H1 (cell line): ENCODE results near the gene SCN2B. TPM values are rescaled to one million over a fixed set of nuclear protein-coding genes. Genes with fewer than 3 reads are reported as not detected.

Experiments
- CTCF ChIA-PET: fragments of 300-600 bp; sonication (Branson Sonifier 250); formaldehyde crosslinking; loops from one replicate; lab custom pipeline; 2021; ENCODE audit not compliant: partially characterized antibody; lab: Charles Lee
- POLR2A ChIA-PET: fragments of 300-600 bp; sonication (Branson Sonifier 250); formaldehyde crosslinking; loops from one replicate; lab custom pipeline; 2021; ENCODE audit warnings: inconsistent platforms; ENCODE audit not compliant: partially characterized antibody; lab: Charles Lee
- DNase-seq, 2 experiments: peaks; one replicate each; pipeline versions ENCODE4 v3.0.0 to v3.0.0-alpha.2; 2010 to 2022; ENCODE audit warnings: low spot score in 2 of 2, low read depth in 1 of 2, mixed read lengths in 1 of 2
- FAIRE-seq: peaks from 2 replicates; lab custom pipeline; 2011; peaks lifted over from hg19 to GRCh38; lab: Jason Lieb, UNC
- H2AFZ ChIP-seq: 2 replicates; pipeline ENCODE4 v1.8.1; 2012; ENCODE audit warnings: low read length, inconsistent platforms
- H2AK5ac ChIP-seq: 2 replicates; pipeline ENCODE4 v1.6.1; 2013; ENCODE audit warnings: low read depth, low read length
- H2BK120ac ChIP-seq: replicated peaks from 2 replicates; pipeline ENCODE3; 2013; ENCODE audit warnings: low read depth, low read length, inconsistent platforms
- H2BK12ac ChIP-seq: 2 replicates; pipeline ENCODE4 v1.6.1; 2013; ENCODE audit warnings: low read depth, low read length
- H2BK15ac ChIP-seq: 2 replicates; pipeline ENCODE4 v1.6.1; 2013; ENCODE audit warnings: low read length
- H2BK20ac ChIP-seq: 2 replicates; pipeline ENCODE4 v1.6.1; 2013; ENCODE audit warnings: low read length
- H2BK5ac ChIP-seq: 2 replicates; pipeline ENCODE4 v1.6.1; 2013; ENCODE audit warnings: low read depth, low read length
- H3K14ac ChIP-seq: 2 replicates; pipeline ENCODE4 v1.6.1; 2013; ENCODE audit warnings: inconsistent platforms; ENCODE audit not compliant: insufficient read length
- H3K18ac ChIP-seq: 2 replicates; pipeline ENCODE4 v1.6.1; 2013; ENCODE audit warnings: low read length; ENCODE audit errors: extremely low read depth
- H3K23ac ChIP-seq: 2 replicates; pipeline ENCODE4 v1.6.1; 2013; ENCODE audit warnings: inconsistent platforms; ENCODE audit not compliant: insufficient read length
- H3K23me2 ChIP-seq: 2 replicates; pipeline ENCODE4 v1.6.1; 2013; ENCODE audit warnings: low read depth, low read length
- H3K27ac ChIP-seq: 2 replicates; pipeline ENCODE4 v1.6.1; 2011; ENCODE audit warnings: low read depth, low read length, inconsistent platforms
- H3K27me3 ChIP-seq, 4 experiments: replicated peaks in 1 of 4; 1 replicate in 1 of 4; 2 replicates in 3 of 4; pipeline versions ENCODE4 v1.6.1 to v1.8.1; 2011 to 2013; ENCODE audit warnings: low read length in 3 of 4, mild to moderate bottlenecking in 3 of 4, inconsistent platforms in 2 of 4, mixed read lengths in 2 of 4, moderate library complexity in 1 of 4; ENCODE audit not compliant: control insufficient read depth in 3 of 4, insufficient read depth in 3 of 4; ENCODE audit errors: extremely low read depth in 1 of 4
- H3K36me3 ChIP-seq, 4 experiments: 2 replicates each; pipeline versions ENCODE4 v1.6.1 to v1.8.1; 2011 to 2013; ENCODE audit warnings: mild to moderate bottlenecking in 4 of 4, low read length in 3 of 4, moderate library complexity in 2 of 4, control low read depth in 1 of 4, inconsistent platforms in 1 of 4; ENCODE audit not compliant: insufficient read depth in 4 of 4, control insufficient read depth in 2 of 4
- H3K4ac ChIP-seq: replicated peaks from 2 replicates; pipeline ENCODE3; 2013; ENCODE audit warnings: low read length, low read depth, mixed read lengths, inconsistent platforms; ENCODE audit not compliant: insufficient read length
- H3K4me1 ChIP-seq, 4 experiments: replicated peaks in 1 of 4; 1 replicate in 1 of 4; 2 replicates in 3 of 4; pipeline versions ENCODE4 v1.6.1 to v1.8.1; 2011 to 2013; ENCODE audit warnings: low read length in 3 of 4, inconsistent platforms in 2 of 4, mixed read lengths in 1 of 4; ENCODE audit not compliant: insufficient read depth in 4 of 4, control insufficient read depth in 3 of 4
- H3K4me2 ChIP-seq, 2 experiments: 2 replicates each; pipeline versions ENCODE4 v1.6.1 to v1.8.1; 2011 to 2013; ENCODE audit warnings: low read depth in 2 of 2, low read length in 2 of 2, control low read depth in 1 of 2, inconsistent platforms in 1 of 2, mild to moderate bottlenecking in 1 of 2; ENCODE audit not compliant: insufficient read depth in 1 of 2
- H3K4me3 ChIP-seq, 4 experiments: fragments of 200-600, 300-600 bp in 1 of 4; sonication (generic), shearing (Covaris generic), sonication (Bioruptor Twin) in 1 of 4; 2 replicates each; pipeline versions ENCODE4 v1.5.1 to v1.8.1; 2011 to 2016; ENCODE audit warnings: low read length in 4 of 4, low read depth in 3 of 4, control low read depth in 2 of 4, inconsistent platforms in 2 of 4, mild to moderate bottlenecking in 2 of 4, mixed read lengths in 1 of 4, moderate library complexity in 1 of 4; ENCODE audit not compliant: insufficient read depth in 2 of 4; ENCODE audit errors: extremely low read depth in 1 of 4
- H3K56ac ChIP-seq: replicated peaks from 2 replicates; pipeline ENCODE3; 2013; ENCODE audit warnings: low read depth, mild to moderate bottlenecking, mixed read lengths, low read length, inconsistent platforms; ENCODE audit not compliant: insufficient read length
- H3K79me1 ChIP-seq: 2 replicates; pipeline ENCODE4 v1.6.1; 2013; ENCODE audit warnings: low read depth, low read length, control low read depth
- H3K79me2 ChIP-seq, 2 experiments: 2 replicates each; pipeline versions ENCODE4 v1.6.1 to v1.8.1; 2012 to 2013; ENCODE audit warnings: low read length in 2 of 2, mild to moderate bottlenecking in 2 of 2, inconsistent platforms in 1 of 2; ENCODE audit not compliant: insufficient read depth in 2 of 2, control insufficient read depth in 1 of 2
- H3K9ac ChIP-seq, 4 experiments: replicated peaks in 1 of 4; 1 replicate in 1 of 4; 2 replicates in 3 of 4; pipeline versions ENCODE4 v1.6.1 to v1.8.1; 2011 to 2013; ENCODE audit warnings: low read depth in 3 of 4, low read length in 3 of 4, control low read depth in 2 of 4, mild to moderate bottlenecking in 2 of 4, moderate library complexity in 2 of 4, inconsistent platforms in 1 of 4; ENCODE audit errors: extremely low read depth in 1 of 4
- H3K9me3 ChIP-seq, 2 experiments: 2 replicates each; pipeline versions ENCODE4 v1.6.1 to v1.8.1; 2012 to 2013; ENCODE audit warnings: mild to moderate bottlenecking in 2 of 2, moderate library complexity in 2 of 2, control low read depth in 1 of 2, inconsistent platforms in 1 of 2, low read depth in 1 of 2, low read length in 1 of 2, mixed read lengths in 1 of 2; ENCODE audit not compliant: insufficient read depth in 2 of 2
- H4K20me1 ChIP-seq, 2 experiments: replicated peaks in 1 of 2; 2 replicates each; pipeline versions ENCODE3 to v1.8.1; 2011 to 2013; ENCODE audit warnings: inconsistent platforms in 2 of 2, low read length in 2 of 2, mild to moderate bottlenecking in 1 of 2; ENCODE audit not compliant: insufficient read depth in 2 of 2, control insufficient read depth in 1 of 2
- H4K5ac ChIP-seq: 2 replicates; pipeline ENCODE4 v1.6.1; 2013; ENCODE audit warnings: low read length, low read depth, mixed read lengths, inconsistent platforms; ENCODE audit not compliant: insufficient read length
- H4K8ac ChIP-seq: 2 replicates; pipeline ENCODE4 v1.8.0; 2013; ENCODE audit warnings: mild to moderate bottlenecking, moderate library complexity, low read length, inconsistent platforms; ENCODE audit not compliant: insufficient read depth; ENCODE audit errors: extremely low read depth
- H4K91ac ChIP-seq: replicated peaks from 2 replicates; pipeline ENCODE3; 2013; ENCODE audit warnings: low read length, mixed read lengths, inconsistent platforms; ENCODE audit not compliant: insufficient read length
- CBX8 ChIP-seq: fragments of 300-800, 300-1000 bp; sonication (generic); IDR thresholded peaks from 2 replicates; pipeline ENCODE4 v1.7.1; 2016; ENCODE audit warnings: low read depth, low read length, borderline replicate concordance
- EGR1 ChIP-seq: IDR thresholded peaks from 2 replicates; pipeline ENCODE4 v1.6.1; 2011; ENCODE audit warnings: low read depth, low read length, borderline replicate concordance
- EP300 ChIP-seq, 2 experiments: IDR thresholded peaks; 1 replicate in 1 of 2; 2 replicates in 1 of 2; pipeline ENCODE4 v1.6.1; 2011 to 2012; ENCODE audit warnings: low read depth in 2 of 2, low read length in 2 of 2, mild to moderate bottlenecking in 2 of 2, borderline replicate concordance in 1 of 2, inconsistent platforms in 1 of 2, moderate library complexity in 1 of 2
- KDM5A ChIP-seq: fragments of 200-600 bp; IDR thresholded peaks from 2 replicates; pipeline ENCODE4 v1.7.1; 2012; ENCODE audit warnings: mild to moderate bottlenecking, low read length, inconsistent platforms, mixed read lengths
- RXRA ChIP-seq: IDR thresholded peaks from 2 replicates; pipeline ENCODE4 v1.6.1; 2011; ENCODE audit warnings: low read depth, mild to moderate bottlenecking, low read length, moderate library complexity; ENCODE audit not compliant: insufficient read depth
- SP1 ChIP-seq: IDR thresholded peaks from 2 replicates; pipeline ENCODE4 v1.6.1; 2011; ENCODE audit warnings: low read depth, low read length
- SP2 ChIP-seq: IDR thresholded peaks from 2 replicates; pipeline ENCODE4 v1.6.1; 2012; ENCODE audit warnings: mild to moderate bottlenecking, low read length, inconsistent platforms
- TBP ChIP-seq: IDR thresholded peaks from 2 replicates; pipeline ENCODE4 v1.6.1; 2011; ENCODE audit warnings: low read depth, low read length, improper control_type of control experiment
- USF2 ChIP-seq: IDR thresholded peaks from 2 replicates; pipeline ENCODE4 v1.6.1; 2011; ENCODE audit warnings: low read length, improper control_type of control experiment
- WGBS, 2 experiments: shearing (Covaris generic) in 1 of 2; methylation state at CpG; one replicate each; pipeline versions ENCODE4 v1.1.6 to v1.1.7; 2013 to 2015; ENCODE audit warnings: low lambda C conversion rate in 2 of 2, mixed read lengths in 2 of 2, inconsistent platforms in 1 of 2, low coverage in 1 of 2, missing lambda C conversion rate in 1 of 2; ENCODE audit not compliant: insufficient replicate concordance in 2 of 2, insufficient coverage in 1 of 2, insufficient read length in 1 of 2; ENCODE audit errors: extremely low coverage in 1 of 2, missing lambda C conversion rate in 1 of 2; 5-methylcytosine and 5-hydroxymethylcytosine counted together
- polyA plus RNA-seq, 7 experiments: library from polyadenylated mRNA; depleted of rRNA in 3 of 7; stranded (reverse) in 5 of 7; unstranded in 2 of 7; fragments of >200 nt in 5 of 7; fragments of 200-250 nt in 2 of 7; gene quantifications; 1 replicate in 5 of 7; 2 replicates in 1 of 7; 4 replicates in 1 of 7; pipeline versions ENCODE4 v1.2.1 to v1.2.3, GENCODE V29; 2011 to 2013; ENCODE audit warnings: missing spikeins in 2 of 7, mixed read lengths in 2 of 7
- total RNA-seq: library from RNA; stranded (reverse); fragmentation: NEBNext Ultra II Directional; extraction: Animal tissue kit (Norgen Biotek cat#: 25700); gene quantifications from 2 replicates; pipeline ENCODE4 v1.2.1, GENCODE V29; 2021
- TF ChIP-seq, protein P1 (sequence below): IDR thresholded peaks from 2 replicates; pipeline ENCODE4 v1.6.1; 2012; ENCODE audit warnings: low read length, inconsistent platforms

Gene SCN2B
- total and polyA plus RNA-seq, 2 of the 8 experiments (the other 6 are each of a cell fraction or from before 2014, with no cell fraction given), result 0.14 to 0.24 TPM

GRCh38 chr11:118193910-118194566, 17.6 kb upstream of the SCN2B start:
- Histone ChIP-seq H3K23me2 (no peaks in the 10 kb centered on the region), H3K9me3 (0 out of 4 replicates have a peak, but pooled peaks cover 0 to 3% of the 10 kb centered on the region in 2 experiments), H4K91ac (no peak overlapping the region), H2AFZ (no peak overlapping the region), H4K20me1 (no peaks in the 10 kb centered on the region), H3K4me1 (peaks cover 2 to 14% (median 4%) of the 10 kb centered on the region in 4 experiments; a peak in 5 of 7 replicates), H3K4me3 (no peak overlapping the region), H2BK5ac (no peak overlapping the region), H3K27ac (no peak overlapping the region), H3K27me3 (no peaks in the 10 kb centered on the region), H3K79me2 (no peaks in the 10 kb centered on the region), H2BK12ac (no peak overlapping the region), H2BK15ac (no peak overlapping the region), H4K5ac (no peak overlapping the region), H3K36me3 (no peaks in the 10 kb centered on the region), H2AK5ac (no peak overlapping the region), H3K4ac (no peak overlapping the region), H3K56ac (no peak overlapping the region), H3K23ac (no peak overlapping the region), H2BK20ac (peak overlapping the region; percentile 89; the same call in 1 of the 2 replicates), H3K14ac (no peak overlapping the region), H3K79me1 (no peaks in the 10 kb centered on the region), H4K8ac (no peak overlapping the region; the same call in 1 of the 2 replicates), H3K18ac (no peak overlapping the region), H2BK120ac (no peak overlapping the region), H3K4me2 (no peak overlapping the region), H3K9ac (no peak overlapping the region)
- WGBS, 2 experiments, result 87% methylated on average over 6 of the region's 6 CpGs; no CpG with 5 or more reads in 1 of the 2 experiments
- FAIRE-seq (no peak), DNase-seq (no peak)
- CTCF ChIA-PET, result interaction anchor here (1.0 to 1.7 kb wide), 2 partner anchors 50 to 84 kb away, joined by 3 to 4 read pairs; no protein-coding TSS in a partner anchor
- POLR2A ChIA-PET, result interaction anchor here (0.7 kb wide), 1 partner anchor 82 kb away, joined by 3 read pairs; no protein-coding TSS in a partner anchor
- no peak for TF ChIP-seq TBP
- TF ChIP-seq, protein P1, sequence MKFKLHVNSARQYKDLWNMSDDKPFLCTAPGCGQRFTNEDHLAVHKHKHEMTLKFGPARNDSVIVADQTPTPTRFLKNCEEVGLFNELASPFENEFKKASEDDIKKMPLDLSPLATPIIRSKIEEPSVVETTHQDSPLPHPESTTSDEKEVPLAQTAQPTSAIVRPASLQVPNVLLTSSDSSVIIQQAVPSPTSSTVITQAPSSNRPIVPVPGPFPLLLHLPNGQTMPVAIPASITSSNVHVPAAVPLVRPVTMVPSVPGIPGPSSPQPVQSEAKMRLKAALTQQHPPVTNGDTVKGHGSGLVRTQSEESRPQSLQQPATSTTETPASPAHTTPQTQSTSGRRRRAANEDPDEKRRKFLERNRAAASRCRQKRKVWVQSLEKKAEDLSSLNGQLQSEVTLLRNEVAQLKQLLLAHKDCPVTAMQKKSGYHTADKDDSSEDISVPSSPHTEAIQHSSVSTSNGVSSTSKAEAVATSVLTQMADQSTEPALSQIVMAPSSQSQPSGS, result no peak
- TF ChIP-seq KDM5A, result no peak
- TF ChIP-seq SP1, result no peak
- no peak for TF ChIP-seq SP2
- no peak for TF ChIP-seq EGR1
- TF ChIP-seq CBX8, result no peak
- no peak for TF ChIP-seq EP300 (IDR thresholded peaks at IDR 0.05; ENCODE audit: borderline replicate concordance in 1 of 2, low read depth in 2 of 2, low read length in 2 of 2)
- TF ChIP-seq USF2, result no peak
- TF ChIP-seq RXRA, result no peak
